Effector memory CD8-positive, alpha-beta T cell (primary cell): Measurements from ENCODE around the gene RNF223.
"Not testable (repeated sequence)": the region's sequence is repeated elsewhere in the genome, so short reads cannot be mapped to it uniquely, and the experiment has no call there.

Source experiments
- ATAC-seq: fragments of 150-1000 bp; cut with Tn5 transposase; replicated peaks from 2 replicates; pipeline ENCODE4 v1.10.0; 2021; ENCODE audit warnings: mild to moderate bottlenecking, moderate library complexity
- DNase-seq, 3 experiments: peaks; one replicate each; pipeline ENCODE4 v3.0.0; 2021
- H3K27ac Mint-ChIP-seq, 2 donors: one replicate each; pipeline ENCODE4 v1.8.0; 2022; ENCODE audit warnings: mild to moderate bottlenecking in 2 of 2, mixed read lengths in 2 of 2, moderate library complexity in 2 of 2
- H3K27me3 Mint-ChIP-seq, 2 donors: one replicate each; pipeline ENCODE4 v1.8.0; 2022; ENCODE audit warnings: mixed read lengths in 2 of 2
- H3K36me3 Mint-ChIP-seq: one replicate; pipeline ENCODE4 v1.8.0; 2022; ENCODE audit warnings: mild to moderate bottlenecking, moderate library complexity, mixed read lengths; ENCODE audit not compliant: insufficient read depth
- H3K4me1 Mint-ChIP-seq, 2 donors: one replicate each; pipeline ENCODE4 v1.8.0; 2022; ENCODE audit warnings: low read depth in 2 of 2, mixed read lengths in 2 of 2
- H3K4me3 Mint-ChIP-seq, 2 donors: one replicate each; pipeline ENCODE4 v1.8.0; 2022; ENCODE audit warnings: mild to moderate bottlenecking in 2 of 2, mixed read lengths in 2 of 2, moderate library complexity in 2 of 2
- H3K9me3 Mint-ChIP-seq, 2 donors: one replicate each; pipeline ENCODE4 v1.8.0; 2022; ENCODE audit warnings: mixed read lengths in 2 of 2

RNF223 gene

DNA sequence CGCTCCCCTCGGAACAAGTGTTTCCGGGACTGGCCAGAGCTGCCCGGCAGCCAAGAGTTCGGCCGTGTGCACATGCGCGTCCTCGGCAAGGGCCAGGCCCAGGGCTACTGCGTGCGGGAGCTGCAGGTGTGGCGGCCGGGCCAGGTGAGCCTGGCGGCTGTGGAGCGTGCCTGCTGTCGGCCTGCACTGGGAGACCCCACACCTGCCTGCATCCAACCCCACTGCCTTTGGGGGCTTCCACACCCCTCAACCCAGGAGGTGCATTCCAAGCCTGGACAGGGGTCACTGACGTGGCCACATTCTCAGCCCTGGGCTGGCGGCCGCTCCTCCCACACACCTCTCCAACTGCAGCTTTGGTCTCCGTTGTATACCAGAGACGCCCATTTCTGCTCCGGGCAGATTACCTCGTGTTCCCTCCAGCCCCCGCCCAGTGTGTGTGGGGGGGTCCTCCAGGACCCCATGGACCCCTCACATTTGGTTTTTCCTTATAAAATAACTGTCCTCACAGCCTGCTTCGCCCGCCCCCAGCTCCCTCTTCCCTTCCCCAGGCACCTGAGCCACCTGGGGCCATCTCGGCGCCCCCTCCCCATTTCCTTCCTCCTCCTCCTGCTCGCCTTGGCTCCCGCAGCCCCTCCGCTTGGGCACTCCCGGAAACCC is 6.1 kb downstream of the RNF223 start:
- ATAC-seq = no peak

DNA sequence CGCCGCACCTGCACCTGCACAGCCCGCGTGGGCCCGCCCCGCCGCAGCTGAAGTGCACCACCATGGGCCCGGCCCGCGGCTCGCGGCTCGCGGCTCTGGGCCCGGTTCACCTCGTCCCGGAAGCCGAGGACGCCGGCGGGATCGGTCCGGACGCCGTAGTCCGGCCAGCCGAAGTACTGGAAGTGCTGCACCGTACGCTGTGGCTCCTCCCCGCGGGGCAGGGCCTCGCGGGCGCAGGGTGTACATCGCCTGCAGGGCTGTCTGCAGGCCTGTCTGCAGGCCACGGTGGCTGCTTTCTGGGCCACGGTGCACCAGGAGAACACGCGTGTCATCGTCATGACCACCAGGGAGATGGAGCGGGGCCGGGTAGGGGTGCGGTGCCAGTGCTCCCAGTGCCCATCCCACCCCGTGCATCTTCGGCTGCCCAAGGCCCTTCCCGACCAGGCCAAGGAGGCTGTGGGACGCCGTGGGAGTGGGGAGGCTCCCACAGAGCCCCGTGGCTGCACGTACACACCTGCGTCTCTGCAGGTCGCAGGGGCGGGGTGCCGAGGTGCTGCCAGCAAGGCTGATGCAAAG is 6.7 kb downstream of the RNF223 start:
- peaks cover 0 to 18% of the 10 kb centered on the region in 2 donors for H3K27me3 Mint-ChIP-seq
- no peaks in the 10 kb centered on the region for H3K9me3 Mint-ChIP-seq
- ATAC-seq (no peak), DNase-seq (no peak)
- no peak overlapping the region for H3K27ac Mint-ChIP-seq
- H3K4me1 Mint-ChIP-seq = peaks cover 3 to 10% of the 10 kb centered on the region in 2 donors
- peak overlapping the region in 1 of 2 donors; percentile 38 for H3K4me3 Mint-ChIP-seq
- H3K36me3 Mint-ChIP-seq = peaks cover 11% of the 10 kb centered on the region

More for the DNA sequence above, 6.1 kb downstream of the RNF223 start:
- H3K4me3 Mint-ChIP-seq = peak overlapping the region; percentile 69 to 74
- peaks cover 11% of the 10 kb centered on the region for H3K36me3 Mint-ChIP-seq
- no peaks in the 10 kb centered on the region for H3K9me3 Mint-ChIP-seq
- H3K27me3 Mint-ChIP-seq = peaks cover 0 to 19% of the 10 kb centered on the region in 2 donors
- H3K4me1 Mint-ChIP-seq = peaks cover 3 to 10% of the 10 kb centered on the region in 2 donors
- no peak for DNase-seq
- H3K27ac Mint-ChIP-seq = no peak overlapping the region

DNA sequence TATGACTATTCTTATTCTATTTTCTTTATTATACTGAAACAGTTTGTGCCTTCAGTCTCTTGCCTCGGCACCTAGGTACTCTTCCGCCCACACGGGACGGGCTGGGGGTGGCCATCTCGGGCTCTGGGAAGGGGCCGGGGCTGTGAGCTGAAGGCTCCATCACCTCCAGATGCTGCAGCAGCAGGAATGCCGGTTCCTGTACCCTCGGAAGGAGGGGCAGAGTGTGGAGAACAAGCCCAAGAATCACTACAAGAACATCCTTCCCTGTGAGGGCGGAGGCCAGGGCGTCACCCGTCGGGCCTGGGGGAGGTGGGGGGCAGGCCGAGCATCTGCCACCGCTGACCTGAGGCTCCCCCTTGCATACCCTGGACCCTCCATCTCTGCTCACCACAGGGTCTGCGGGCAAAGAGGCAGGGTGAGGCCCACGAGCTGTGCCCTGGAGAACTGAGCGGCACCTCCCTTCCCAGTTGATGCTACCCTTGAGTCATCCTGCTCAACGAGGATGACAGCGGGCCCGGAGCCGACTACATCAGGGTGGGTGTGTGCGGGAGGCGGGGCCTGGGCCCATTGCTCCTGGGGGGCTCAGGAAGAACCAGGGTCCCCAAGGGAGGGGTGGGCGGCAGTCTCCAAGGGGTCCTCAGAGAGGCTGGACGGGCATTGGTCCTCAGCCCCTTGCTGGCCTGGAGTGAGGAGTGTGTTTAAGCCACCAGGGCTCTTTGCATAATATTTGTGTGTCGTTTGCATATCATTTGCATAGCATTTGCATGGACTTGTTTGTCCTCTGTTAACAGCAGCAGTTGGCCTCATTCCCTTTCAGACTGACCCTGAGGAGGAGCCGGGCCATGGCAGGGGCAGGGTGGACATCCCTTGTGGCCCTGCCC is 7.5 kb downstream of the RNF223 start:
- Mint-ChIP-seq H3K27ac (peak overlapping the region in 1 of 2 donors; percentile 20), H3K27me3 (peaks cover 0 to 18% of the 10 kb centered on the region in 2 donors), H3K4me1 (peaks cover 3 to 10% of the 10 kb centered on the region in 2 donors), H3K36me3 (peaks cover 11% of the 10 kb centered on the region), H3K4me3 (peak overlapping the region in 1 of 2 donors; percentile 15), H3K9me3 (no peaks in the 10 kb centered on the region)
- ATAC-seq (no peak), DNase-seq (no peak)

DNA sequence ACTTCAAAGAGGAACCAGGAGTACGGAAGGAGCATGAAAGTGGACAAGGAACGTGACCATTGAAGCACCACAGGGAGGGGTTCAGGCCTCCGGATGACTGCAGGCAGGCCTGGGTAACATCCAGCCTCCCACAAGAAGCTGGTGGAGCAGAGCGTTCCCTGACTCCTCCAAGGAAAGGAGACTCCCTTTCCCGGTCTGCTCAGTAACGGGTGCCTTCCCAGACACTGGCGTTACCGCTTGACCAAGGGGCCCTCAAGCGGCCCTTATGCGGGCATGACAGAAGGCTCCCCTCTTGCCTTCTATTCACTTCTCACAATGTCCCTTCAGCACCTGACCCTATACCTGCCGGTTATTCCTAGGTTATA is 8.2 kb downstream of the RNF223 start:
- not testable (repeated sequence) for H3K4me3 Mint-ChIP-seq, H3K27ac Mint-ChIP-seq, H3K9me3 Mint-ChIP-seq, H3K4me1 Mint-ChIP-seq, DNase-seq, ATAC-seq
- peaks cover 0 to 25% of the 10 kb centered on the region in 2 donors for H3K27me3 Mint-ChIP-seq
- H3K36me3 Mint-ChIP-seq = peaks cover 11% of the 10 kb centered on the region

DNA sequence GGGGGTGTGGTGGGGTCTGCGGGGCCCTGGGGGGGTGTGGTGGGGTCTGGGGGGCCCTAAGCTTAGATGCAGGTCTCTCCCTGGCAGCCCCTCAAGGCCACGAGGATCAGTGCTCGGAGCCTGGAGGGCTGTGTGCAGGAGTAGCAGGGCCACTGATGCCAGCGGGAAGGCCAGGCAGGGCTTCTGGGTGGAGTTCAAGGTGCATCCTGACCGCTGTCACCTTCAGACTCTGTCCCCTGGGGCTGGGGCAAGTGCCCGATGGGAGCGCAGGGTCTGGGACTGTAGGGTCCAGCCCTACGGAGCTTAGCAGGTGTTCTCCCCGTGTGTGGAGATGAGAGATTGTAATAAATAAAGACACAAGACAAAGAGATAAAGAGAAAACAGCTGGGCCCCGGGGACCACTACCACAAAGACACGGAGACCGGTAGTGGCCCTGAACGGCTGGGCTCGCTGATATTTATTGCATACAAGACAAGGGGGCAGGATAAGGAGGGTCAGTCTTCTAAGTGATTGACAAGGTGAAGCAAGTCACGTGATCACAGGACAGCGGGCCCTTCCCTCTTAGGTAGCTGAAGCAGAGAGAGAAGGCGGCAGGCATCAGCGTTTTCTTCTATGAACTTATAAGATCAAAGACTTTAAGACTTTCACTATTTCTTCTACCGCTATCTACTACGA is 8.7 kb downstream of the RNF223 start:
- ATAC-seq (no peak), DNase-seq (no peak)
- Mint-ChIP-seq H3K27me3 (peaks cover 0 to 30% of the 10 kb centered on the region in 2 donors), H3K4me1 (peaks cover 3 to 10% of the 10 kb centered on the region in 2 donors), H3K36me3 (peaks cover 11% of the 10 kb centered on the region), H3K4me3 (no peak overlapping the region), H3K9me3 (no peaks in the 10 kb centered on the region), H3K27ac (no peak overlapping the region)

DNA sequence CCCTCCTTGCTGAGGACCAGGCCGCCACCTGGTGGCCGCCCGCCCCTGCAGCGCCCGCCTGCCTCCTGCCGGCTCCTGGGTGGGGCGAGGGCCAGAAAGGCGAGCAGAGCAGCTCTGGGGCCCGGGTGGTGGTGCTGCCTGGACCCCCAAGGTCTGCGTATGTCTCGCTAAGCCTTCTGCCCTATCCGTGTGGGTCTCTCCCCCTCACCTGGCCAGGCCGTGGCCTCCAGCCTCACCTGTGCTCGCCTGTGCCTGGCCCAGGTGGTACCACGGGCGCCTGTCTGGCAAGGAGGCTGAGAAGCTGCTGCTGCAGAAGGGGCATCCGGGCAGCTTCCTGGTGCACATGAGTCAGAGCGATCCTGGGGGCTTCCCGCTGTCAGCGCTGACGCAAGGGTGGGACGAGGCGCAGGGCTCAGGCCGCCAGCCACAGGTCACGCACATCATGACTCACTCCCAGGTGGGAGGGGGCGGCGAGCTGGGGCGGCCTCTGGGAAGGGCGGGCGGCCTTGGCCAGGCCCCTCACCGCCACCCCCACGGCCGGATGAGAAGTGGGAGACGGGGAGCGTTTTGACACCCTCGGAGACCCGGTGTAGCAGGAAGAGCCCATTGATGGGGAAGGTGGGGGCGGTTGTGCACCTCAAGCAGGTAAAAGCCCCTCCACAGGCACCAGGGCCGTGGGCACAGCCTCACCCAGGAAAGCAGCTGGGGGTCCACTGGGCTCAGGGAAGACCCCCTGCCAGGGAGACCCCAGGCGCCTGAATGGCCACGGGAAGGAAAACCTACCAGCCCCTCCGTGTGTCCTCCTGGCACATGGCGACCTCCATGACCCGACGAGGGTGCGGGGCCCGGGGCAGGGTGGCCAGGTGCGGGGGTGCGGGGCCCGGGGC is 9.9 kb downstream of the RNF223 start:
- Mint-ChIP-seq H3K4me1 (peaks cover 7 to 10% of the 10 kb centered on the region in 2 donors), H3K27ac (peak overlapping the region; percentile 72 to 78), H3K27me3 (peaks cover 0 to 28% of the 10 kb centered on the region in 2 donors), H3K9me3 (no peaks in the 10 kb centered on the region), H3K4me3 (peak overlapping the region; percentile 41 to 48), H3K36me3 (peaks cover 10% of the 10 kb centered on the region)
- ATAC-seq = peak; percentile 77
- DNase-seq = peak; percentile 74 to 75 (median 75)

DNA sequence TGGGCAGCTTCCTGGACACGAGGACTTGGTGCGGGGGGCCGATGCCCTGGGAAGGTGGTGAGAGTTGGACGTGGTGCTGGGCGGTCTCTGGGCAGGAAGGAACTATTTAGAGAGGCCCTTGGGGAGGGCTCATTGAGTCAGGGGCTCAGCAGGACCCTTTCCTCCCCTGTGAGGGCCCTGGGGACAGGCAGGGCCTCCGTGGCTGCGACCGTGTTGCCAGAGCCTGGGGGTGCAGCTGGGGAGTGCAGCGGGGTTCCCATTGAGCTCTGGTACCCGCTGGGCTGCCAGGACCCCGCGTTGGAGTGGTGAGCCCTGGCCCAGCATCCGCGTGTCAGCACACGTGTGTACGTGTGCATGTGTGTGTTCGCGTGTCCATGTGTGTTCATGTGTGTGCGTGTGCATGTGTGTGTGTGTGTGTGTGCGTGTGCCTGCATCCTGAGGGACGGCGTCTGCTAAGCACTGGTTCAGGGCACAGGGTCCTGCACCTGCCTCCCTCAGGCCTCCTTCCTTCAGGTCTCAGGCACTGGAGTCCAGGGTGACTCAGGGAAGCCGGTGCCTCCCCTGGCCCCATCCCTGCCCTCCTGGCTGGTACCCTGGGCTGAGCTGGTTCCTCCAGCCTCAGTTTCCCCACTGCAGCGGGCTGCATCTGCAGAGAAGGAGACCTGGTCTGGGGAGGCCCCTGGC is 10.7 kb downstream of the RNF223 start:
- peaks cover 8% of the 10 kb centered on the region for H3K36me3 Mint-ChIP-seq
- no peaks in the 10 kb centered on the region for H3K9me3 Mint-ChIP-seq
- peak overlapping the region in 1 of 2 donors; percentile 78 for H3K27ac Mint-ChIP-seq
- H3K4me1 Mint-ChIP-seq = peaks cover 12% of the 10 kb centered on the region in 2 donors
- H3K4me3 Mint-ChIP-seq = peak overlapping the region; percentile 27 to 45
- ATAC-seq (no peak), DNase-seq (no peak)
- H3K27me3 Mint-ChIP-seq = peaks cover 5 to 34% of the 10 kb centered on the region in 2 donors

DNA sequence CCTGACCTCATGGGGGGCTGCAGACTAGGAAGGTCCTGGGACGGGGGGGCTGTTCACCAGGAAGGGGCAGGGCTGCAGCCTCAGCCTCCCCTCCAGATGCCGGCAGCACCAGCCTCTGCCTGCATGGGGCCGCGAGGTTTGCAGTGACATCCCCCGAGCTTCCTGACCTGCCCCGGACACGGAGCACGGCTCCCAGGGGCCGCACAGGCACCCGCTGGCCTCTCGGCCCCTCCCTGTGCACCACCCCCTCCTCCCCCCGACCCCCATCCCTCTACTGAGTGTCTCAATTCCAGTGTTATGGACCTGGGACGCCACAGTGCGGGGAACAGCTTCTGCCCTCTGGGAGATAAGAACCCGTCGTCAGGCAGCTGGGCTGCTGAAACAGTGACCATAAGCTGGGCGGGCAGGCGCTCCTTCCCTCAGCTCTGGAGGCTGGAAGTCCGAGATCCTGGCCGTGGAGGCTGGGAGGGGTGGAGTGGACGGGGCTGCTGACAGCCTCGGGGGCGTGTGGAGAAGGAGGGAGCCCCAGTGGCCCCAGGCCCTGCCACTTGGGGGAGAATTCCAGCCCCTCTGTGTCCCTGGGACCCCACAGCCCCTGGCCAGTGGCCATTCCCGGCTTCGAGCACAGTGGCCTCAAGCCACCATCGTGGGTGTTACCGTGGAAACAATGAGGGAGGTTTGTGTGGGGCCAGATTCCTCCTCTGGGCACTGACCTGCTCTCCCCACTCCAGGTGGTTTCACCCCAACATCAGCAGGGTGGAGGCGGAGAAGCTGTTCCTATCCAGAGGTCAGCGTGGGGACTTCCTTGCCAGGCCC is 11.6 kb downstream of the RNF223 start:
- Mint-ChIP-seq H3K9me3 (no peaks in the 10 kb centered on the region), H3K4me1 (peaks cover 12 to 13% of the 10 kb centered on the region in 2 donors), H3K4me3 (peak overlapping the region; percentile 27 to 45), H3K36me3 (peaks cover 11% of the 10 kb centered on the region), H3K27me3 (peaks cover 12 to 43% of the 10 kb centered on the region in 2 donors), H3K27ac (no peak overlapping the region)
- ATAC-seq (no peak), DNase-seq (no peak)

DNA sequence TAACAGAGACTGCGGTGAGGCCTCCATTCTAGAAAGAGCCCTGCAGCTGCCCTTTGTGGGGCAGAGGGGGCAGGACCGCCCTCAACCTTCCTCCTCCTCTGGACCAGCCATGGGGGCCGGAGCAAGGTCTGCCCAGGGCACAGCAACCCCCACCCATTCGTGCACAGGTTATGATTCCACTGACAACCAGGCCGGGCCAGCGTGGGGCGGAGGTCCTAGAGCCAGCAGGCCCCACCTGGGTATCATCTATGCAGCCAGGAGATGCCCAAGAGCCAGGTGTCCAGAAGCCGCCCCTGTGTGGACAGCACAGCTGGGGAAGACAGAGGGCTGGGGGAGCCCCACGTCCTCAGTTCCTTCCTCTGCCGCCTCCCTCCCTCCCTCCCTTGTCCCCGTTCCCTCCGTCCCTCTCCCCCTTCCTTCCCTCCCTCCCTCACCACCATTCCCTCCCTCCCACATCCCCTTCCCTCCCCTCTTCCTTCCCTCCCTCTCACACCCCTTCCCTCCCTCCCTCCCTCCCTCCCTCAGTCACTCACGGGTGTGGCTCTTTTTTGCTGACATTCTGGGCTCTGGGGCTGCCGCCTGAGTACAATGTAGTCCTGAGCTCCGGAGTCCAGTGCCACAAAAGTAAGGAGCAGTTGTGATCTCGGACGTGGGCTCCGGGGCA is 12.3 kb downstream of the RNF223 start:
- Mint-ChIP-seq H3K9me3 (no peaks in the 10 kb centered on the region), H3K27ac (no peak overlapping the region), H3K36me3 (peaks cover 11% of the 10 kb centered on the region), H3K4me3 (no peak overlapping the region), H3K27me3 (peaks cover 12 to 50% of the 10 kb centered on the region in 2 donors), H3K4me1 (peaks cover 12 to 13% of the 10 kb centered on the region in 2 donors)
- no peak for ATAC-seq
- DNase-seq = no peak

DNA sequence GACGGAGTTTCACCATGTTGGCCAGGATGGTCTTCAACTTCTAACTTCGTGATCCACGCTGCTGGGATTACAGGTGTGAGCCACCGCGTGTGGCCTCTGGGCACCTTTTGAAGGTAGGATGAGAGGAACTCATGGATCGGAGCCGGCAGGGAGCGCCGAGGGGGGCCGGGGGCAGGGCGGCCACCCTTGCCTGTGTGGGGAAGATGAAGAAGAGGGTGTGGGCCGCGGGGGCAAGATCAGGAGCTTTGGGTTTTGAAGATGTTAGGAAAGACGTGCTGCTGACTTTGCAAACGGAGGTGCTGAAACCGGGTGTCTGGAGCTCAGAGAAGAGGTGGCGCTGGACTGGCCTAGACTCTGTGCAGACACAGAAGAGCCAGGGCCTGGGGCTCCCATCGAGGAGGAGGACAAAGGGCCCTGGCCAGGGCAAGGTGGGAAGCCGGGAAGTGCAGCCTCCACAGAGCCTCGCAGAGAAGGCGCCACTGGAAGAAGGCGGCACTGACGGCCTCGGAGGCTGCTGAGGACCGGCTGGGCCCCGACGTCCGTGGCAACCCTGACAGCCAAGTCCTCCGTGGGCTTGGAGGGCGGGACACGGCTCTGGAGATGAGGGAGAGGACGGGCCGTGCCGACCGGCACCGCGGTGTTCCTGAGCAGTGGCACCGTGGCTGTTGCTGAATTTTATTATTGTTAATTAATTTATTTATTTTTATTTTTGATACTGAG is 13.7 kb downstream of the RNF223 start:
- no peak for DNase-seq
- Mint-ChIP-seq H3K9me3 (no peaks in the 10 kb centered on the region), H3K27ac (no peak overlapping the region), H3K4me3 (peak overlapping the region in 1 of 2 donors; percentile 34), H3K36me3 (peaks cover 8% of the 10 kb centered on the region), H3K27me3 (peaks cover 12 to 60% of the 10 kb centered on the region in 2 donors), H3K4me1 (peaks cover 12 to 13% of the 10 kb centered on the region in 2 donors)
- ATAC-seq = no peak
